Effector CD8-positive, alpha-beta T cell (primary cell): ENCODE results near the gene PA2G4.
"Not testable (repeated sequence)": the region's sequence is repeated elsewhere in the genome, so short reads cannot be mapped to it uniquely, and the experiment has no call there.

Source experiments
- DNase-seq: peaks from one replicate; lab custom pipeline; 2025; lab: John Stamatoyannopoulos, UW

PA2G4 gene

GRCh38 chr12:56153678-56154065 lies 49.3 kb downstream of the PA2G4 start:
- no peak for DNase-seq

DNA sequence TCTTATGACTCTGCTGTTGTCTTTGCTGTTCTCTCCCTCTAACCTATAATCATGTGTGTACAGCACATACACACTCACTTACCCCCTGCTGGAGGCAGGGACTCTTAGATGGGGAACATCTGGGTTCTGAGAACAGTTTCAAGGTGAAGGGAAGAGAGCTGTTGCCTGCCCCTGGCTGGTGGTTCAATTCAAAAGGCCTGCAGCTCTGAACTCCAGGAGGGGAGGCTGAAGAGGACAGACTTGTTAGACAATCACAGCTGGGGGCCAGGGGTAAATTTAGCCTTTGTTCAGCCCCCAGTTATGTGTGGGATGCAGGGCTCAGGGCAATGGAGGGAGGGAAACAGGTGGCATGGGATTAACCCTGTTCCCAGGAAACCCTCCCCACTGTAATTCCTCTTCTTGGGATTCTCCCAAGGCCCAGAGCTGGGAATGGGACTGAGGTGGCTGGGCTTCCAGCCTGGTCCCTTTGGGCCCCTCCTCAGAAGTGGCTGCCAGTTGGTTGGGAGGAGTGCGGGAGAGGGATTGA lies 50.0 kb downstream of the PA2G4 start:
- no peak for DNase-seq

DNA sequence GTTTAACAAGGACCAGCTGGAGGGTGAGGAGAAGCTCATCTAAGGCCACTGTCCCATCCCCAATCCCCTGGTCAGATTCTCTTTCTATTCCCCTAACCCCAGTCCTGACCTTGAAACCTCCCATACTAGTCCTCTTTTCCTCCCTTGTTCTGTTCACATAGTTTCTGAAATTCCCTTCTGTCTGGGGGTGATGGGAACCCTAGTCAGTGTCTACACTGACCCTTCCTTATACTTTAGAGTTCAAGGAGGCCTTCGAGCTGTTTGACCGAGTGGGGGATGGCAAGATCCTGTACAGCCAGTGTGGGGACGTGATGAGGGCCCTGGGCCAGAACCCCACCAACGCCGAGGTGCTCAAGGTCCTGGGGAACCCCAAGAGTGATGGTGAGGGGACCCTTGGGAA lies 50.5 kb downstream of the PA2G4 start:
- DNase-seq = no peak

GRCh38 chr12:56155256-56155845 lies 51.0 kb downstream of the PA2G4 start:
- DNase-seq = no peak

- not testable (repeated sequence) for DNase-seq
Observed at GRCh38 chr12:56156464-56157200, 52.3 kb downstream of the PA2G4 start.

- DNase-seq = peak; percentile 46
Observed at GRCh38 chr12:56157201-56158028, 53.1 kb downstream of the PA2G4 start.

GRCh38 chr12:56158029-56158925 lies 53.9 kb downstream of the PA2G4 start, which contains the start of gene MYL6:
MYL6 (plus strand) TSS chr12:56158359; CDS start chr12:56158402, 43 bp downstream.
- peak; percentile 85 for DNase-seq

GRCh38 chr12:56158926-56159461 lies 54.6 kb downstream of the PA2G4 start:
- no peak for DNase-seq

- DNase-seq = no peak
Observed at GRCh38 chr12:56159482-56160192, 55.3 kb downstream of the PA2G4 start.

DNA sequence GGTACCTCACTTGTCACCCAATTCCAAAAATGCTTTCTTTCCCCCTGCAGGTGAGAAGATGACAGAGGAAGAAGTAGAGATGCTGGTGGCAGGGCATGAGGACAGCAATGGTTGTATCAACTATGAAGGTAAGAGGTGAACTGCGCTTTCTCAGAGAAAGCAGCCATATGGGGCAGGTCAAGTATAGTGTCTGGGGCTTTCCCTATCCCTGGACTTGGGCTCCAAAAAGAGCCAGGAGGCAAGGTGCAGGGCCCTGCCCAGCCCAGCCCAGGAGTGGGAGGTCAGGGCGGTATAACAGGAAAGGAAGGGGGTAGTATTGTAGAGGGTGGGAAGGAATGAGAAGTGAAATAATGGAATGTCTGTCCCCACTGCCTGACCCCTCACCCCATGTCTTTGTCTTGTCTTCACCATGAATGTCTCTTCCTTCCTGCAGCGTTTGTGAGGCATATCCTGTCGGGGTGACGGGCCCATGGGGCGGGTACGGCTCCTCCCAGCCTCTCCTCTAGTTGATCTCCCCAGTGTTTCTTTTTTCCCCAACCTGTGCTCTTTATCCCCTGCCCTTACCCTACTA lies 55.9 kb downstream of the PA2G4 start:
- peak; percentile 42 for DNase-seq

DNA sequence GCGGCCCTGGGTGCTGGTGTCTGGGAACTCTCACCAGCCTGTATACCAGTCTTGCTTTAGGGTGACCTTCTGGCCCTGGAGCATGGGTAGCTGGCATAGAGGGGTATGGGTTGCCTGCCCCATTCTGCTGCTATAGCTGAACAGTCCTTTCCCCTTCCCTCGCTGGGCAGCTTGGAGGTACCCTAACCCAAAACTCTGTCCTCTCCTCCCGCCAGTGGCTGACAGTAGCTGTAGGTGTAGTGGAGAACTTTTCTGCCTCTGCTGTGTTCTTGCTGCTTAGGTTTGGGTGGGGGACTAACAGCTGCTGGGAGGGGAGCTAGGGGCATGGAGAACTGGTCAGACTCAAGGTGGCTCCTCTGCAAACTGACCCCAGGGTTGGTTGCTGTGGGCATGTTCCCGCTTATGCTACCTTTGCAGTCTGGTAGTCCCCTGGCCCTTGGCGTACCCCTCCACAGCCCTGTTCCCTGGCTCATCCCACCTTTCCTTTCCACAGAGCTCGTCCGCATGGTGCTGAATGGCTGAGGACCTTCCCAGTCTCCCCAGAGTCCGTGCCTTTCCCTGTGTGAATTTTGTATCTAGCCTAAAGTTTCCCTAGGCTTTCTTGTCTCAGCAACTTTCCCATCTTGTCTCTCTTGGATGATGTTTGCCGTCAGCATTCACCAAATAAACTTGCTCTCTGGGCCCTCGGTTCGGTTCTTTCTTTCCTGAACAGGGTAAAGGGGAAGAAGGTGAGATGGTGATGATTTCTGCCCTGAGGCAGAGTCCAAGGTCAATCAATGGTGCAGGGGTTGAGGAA lies 56.7 kb downstream of the PA2G4 start:
- no peak for DNase-seq

DNA sequence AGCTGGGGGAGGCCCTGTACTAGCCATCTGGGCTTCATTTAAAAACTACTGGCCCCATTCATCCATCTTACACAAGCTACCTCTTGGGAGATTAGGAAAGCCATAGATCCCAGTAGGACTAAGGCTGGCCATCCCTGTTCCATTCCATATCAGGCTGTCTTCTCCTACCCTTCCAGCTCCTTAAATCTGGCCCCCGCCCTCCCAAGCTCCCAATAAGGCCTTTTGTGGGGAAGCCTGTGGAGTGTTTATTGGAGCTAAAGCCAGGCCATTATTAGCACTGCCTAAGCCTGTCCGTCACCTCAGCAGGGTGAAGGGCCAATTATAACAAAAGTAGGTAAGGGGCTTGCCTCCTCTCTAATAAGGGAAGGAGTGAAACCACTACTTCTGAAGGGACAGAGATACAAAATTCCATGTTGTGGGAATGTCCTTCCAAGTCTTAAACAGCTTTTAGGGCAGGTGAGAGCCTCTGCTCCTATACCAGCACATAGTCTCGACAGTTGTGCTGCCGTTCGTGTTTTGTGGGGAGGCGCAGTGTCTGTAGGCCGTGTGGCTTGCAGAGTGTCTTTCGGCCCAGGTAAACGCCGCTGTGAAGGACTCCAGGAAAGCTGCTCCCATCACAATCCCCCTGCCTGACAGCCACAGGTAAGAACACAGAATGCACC lies 57.5 kb downstream of the PA2G4 start:
- no peak for DNase-seq

- no peak for DNase-seq
Observed at GRCh38 chr12:56162468-56163290, 58.3 kb downstream of the PA2G4 start.
